Mesenchymal stem cell (in vitro differentiated cells and primary cell): ENCODE results near the gene PDE2A.

Experiments used
- DNase-seq: peaks from one replicate; pipeline ENCODE4 v3.0.0-alpha.2; 2013
- H2AFZ ChIP-seq: one replicate; pipeline ENCODE4 v1.6.1; 2013; ENCODE audit warnings: low read depth, mild to moderate bottlenecking, control low read depth, inconsistent platforms, low read length, moderate library complexity
- H2AK5ac ChIP-seq: 2 replicates; pipeline ENCODE4 v1.6.1; 2013; ENCODE audit warnings: low read length, moderate library complexity, mild to moderate bottlenecking, inconsistent platforms; ENCODE audit not compliant: severe bottlenecking
- H2BK120ac ChIP-seq: one replicate; pipeline ENCODE4 v1.6.1; 2013; ENCODE audit warnings: low read depth, mild to moderate bottlenecking, inconsistent platforms, low read length, moderate library complexity
- H2BK12ac ChIP-seq, 2 experiments: one replicate each; pipeline ENCODE4 v1.6.1; 2013; ENCODE audit warnings: inconsistent platforms in 2 of 2, low read length in 2 of 2, mild to moderate bottlenecking in 2 of 2, moderate library complexity in 2 of 2, control low read depth in 1 of 2
- H2BK15ac ChIP-seq: one replicate; pipeline ENCODE4 v1.6.1; 2013; ENCODE audit warnings: mild to moderate bottlenecking, low read depth, inconsistent platforms; ENCODE audit not compliant: poor library complexity, severe bottlenecking
- H2BK5ac ChIP-seq: 2 replicates; pipeline ENCODE4 v1.6.1; 2013; ENCODE audit warnings: low read depth, mild to moderate bottlenecking, low read length, control low read depth, inconsistent platforms; ENCODE audit not compliant: poor library complexity, severe bottlenecking
- H3K14ac ChIP-seq, 2 experiments: one replicate each; pipeline ENCODE4 v1.6.1; 2013; ENCODE audit warnings: inconsistent platforms in 2 of 2, low read length in 2 of 2, control low read depth in 1 of 2, mild to moderate bottlenecking in 1 of 2, moderate library complexity in 1 of 2
- H3K18ac ChIP-seq, 2 experiments: one replicate each; pipeline ENCODE4 v1.6.1; 2013; ENCODE audit warnings: inconsistent platforms in 2 of 2, low read length in 2 of 2, control low read depth in 1 of 2, low read depth in 1 of 2, mild to moderate bottlenecking in 1 of 2
- H3K23ac ChIP-seq, 2 experiments: one replicate each; pipeline ENCODE4 v1.6.1; 2013; ENCODE audit warnings: inconsistent platforms in 2 of 2, low read length in 2 of 2, mild to moderate bottlenecking in 2 of 2, moderate library complexity in 2 of 2, control low read depth in 1 of 2
- H3K27ac ChIP-seq: 2 replicates; pipeline ENCODE4 v1.5.1; 2013; ENCODE audit warnings: mild to moderate bottlenecking, moderate library complexity, low read length, control low read depth, inconsistent platforms; ENCODE audit not compliant: poor library complexity, severe bottlenecking
- H3K27me3 ChIP-seq, 2 experiments: 2 replicates each; pipeline versions ENCODE4 v1.6.1 to v1.7.0; 2013; ENCODE audit warnings: low read length in 2 of 2, mild to moderate bottlenecking in 2 of 2, moderate library complexity in 2 of 2, control low read depth in 1 of 2, inconsistent platforms in 1 of 2; ENCODE audit not compliant: control insufficient read depth in 1 of 2, insufficient read depth in 1 of 2
- H3K36me3 ChIP-seq, 2 experiments: 2 replicates each; pipeline versions ENCODE4 v1.6.1 to v1.7.0; 2013; ENCODE audit warnings: low read length in 2 of 2, control low read depth in 1 of 2, inconsistent platforms in 1 of 2, low read depth in 1 of 2, mild to moderate bottlenecking in 1 of 2; ENCODE audit not compliant: insufficient read depth in 2 of 2, control insufficient read depth in 1 of 2
- H3K4ac ChIP-seq, 2 experiments: one replicate each; pipeline ENCODE4 v1.6.1; 2013; ENCODE audit warnings: inconsistent platforms in 2 of 2, low read length in 2 of 2, mild to moderate bottlenecking in 2 of 2, moderate library complexity in 2 of 2, control low read depth in 1 of 2, low read depth in 1 of 2
- H3K4me1 ChIP-seq: 2 replicates; pipeline ENCODE4 v1.6.1; 2013; ENCODE audit warnings: low read depth, low read length, control low read depth; ENCODE audit not compliant: control insufficient read depth, insufficient read depth
- H3K4me2 ChIP-seq: 2 replicates; pipeline ENCODE4 v1.6.1; 2013; ENCODE audit warnings: low read length, mild to moderate bottlenecking, inconsistent platforms; ENCODE audit not compliant: poor library complexity, severe bottlenecking
- H3K4me3 ChIP-seq, 2 experiments: 2 replicates each; pipeline versions ENCODE4 v1.5.1 to v1.7.0; 2013; ENCODE audit warnings: low read length in 2 of 2, mild to moderate bottlenecking in 2 of 2, control low read depth in 1 of 2, low read depth in 1 of 2; ENCODE audit not compliant: insufficient read depth in 1 of 2
- H3K79me1 ChIP-seq: replicated peaks from 2 replicates; pipeline ENCODE4 v1.6.1; 2013; ENCODE audit warnings: mild to moderate bottlenecking, control low read depth, low read length, inconsistent platforms; ENCODE audit not compliant: poor library complexity, severe bottlenecking
- H3K9ac ChIP-seq: 2 replicates; pipeline ENCODE4 v1.7.0; 2013; ENCODE audit warnings: mild to moderate bottlenecking, low read length, moderate library complexity
- H3K9me3 ChIP-seq: 2 replicates; pipeline ENCODE4 v1.7.0; 2013; ENCODE audit warnings: mild to moderate bottlenecking, low read length; ENCODE audit not compliant: control insufficient read depth
- H4K8ac ChIP-seq: one replicate; pipeline ENCODE4 v1.6.1; 2013; ENCODE audit warnings: inconsistent platforms, mild to moderate bottlenecking, low read length, moderate library complexity
- H4K91ac ChIP-seq: one replicate; pipeline ENCODE4 v1.6.1; 2013; ENCODE audit warnings: mild to moderate bottlenecking, low read length, inconsistent platforms
- WGBS: methylation state at CpG from one replicate; pipeline ENCODE4 v1.1.7; 2013; ENCODE audit warnings: mixed read lengths; 5-methylcytosine and 5-hydroxymethylcytosine counted together

The PDE2A gene

DNA sequence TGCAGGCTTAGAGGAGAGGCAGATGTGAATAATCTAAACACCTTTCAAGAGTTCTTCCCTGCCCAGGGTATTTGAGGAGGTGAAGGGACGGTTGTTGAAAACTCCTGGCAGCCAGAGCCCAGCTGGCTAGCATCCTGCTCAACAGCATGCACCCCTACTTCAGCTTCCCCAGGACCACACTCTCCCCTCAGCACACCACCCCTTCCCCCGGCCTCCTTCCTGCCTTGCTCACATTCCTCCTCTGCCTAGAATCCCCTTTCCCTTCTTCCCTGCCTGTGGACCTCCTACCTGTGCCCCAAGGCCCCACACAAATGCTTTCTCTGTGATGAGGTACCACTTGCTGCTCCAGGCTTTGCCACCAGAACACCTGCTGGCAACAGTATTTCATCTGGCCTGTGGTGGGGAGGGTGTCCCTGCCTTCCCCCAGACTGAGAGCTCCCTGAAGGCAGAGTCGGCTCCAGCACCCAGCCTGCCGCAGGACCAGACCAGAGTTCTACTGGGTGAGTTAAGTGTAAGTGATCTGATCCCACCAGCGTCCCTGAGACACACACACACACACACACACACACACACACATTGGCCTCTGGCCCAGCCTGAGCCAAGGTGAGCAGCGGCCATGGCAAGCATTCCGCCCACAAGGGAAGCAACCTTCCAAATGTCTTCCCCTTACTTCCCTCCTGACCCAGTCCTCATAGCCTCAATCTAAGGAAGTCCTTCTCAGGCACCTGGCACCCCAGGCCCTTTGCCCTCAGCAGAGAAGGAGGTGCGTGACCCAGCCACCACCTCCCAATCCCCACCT lies 79.5 kb downstream of the PDE2A start:
- no peak overlapping the region for H4K8ac ChIP-seq
- WGBS = 63% methylated on average over 6 of the region's 8 CpGs
- H3K9me3 ChIP-seq = no peaks in the 10 kb centered on the region
- no peak overlapping the region for H3K4me2 ChIP-seq
- H3K27ac ChIP-seq = no peak overlapping the region
- H2BK120ac ChIP-seq = no peak overlapping the region
- no peak overlapping the region for H3K14ac ChIP-seq
- peaks cover 90 to 96% of the 10 kb centered on the region in 2 experiments for H3K27me3 ChIP-seq
- H3K18ac ChIP-seq = no peak overlapping the region
- H3K23ac ChIP-seq = no peak overlapping the region
- no peak overlapping the region for H2AFZ ChIP-seq
- no peaks in the 10 kb centered on the region for H3K36me3 ChIP-seq
- H4K91ac ChIP-seq = no peak overlapping the region
- H3K9ac ChIP-seq = no peak overlapping the region
- H2BK5ac ChIP-seq = no peak overlapping the region
- no peak overlapping the region for H2AK5ac ChIP-seq
- no peak overlapping the region for H3K4ac ChIP-seq
- no peak overlapping the region for H3K4me3 ChIP-seq
- H3K79me1 ChIP-seq = no peaks in the 10 kb centered on the region
- no peak overlapping the region for H2BK12ac ChIP-seq
- H2BK15ac ChIP-seq = no peak overlapping the region
- DNase-seq = no peak
- peaks cover 12% of the 10 kb centered on the region for H3K4me1 ChIP-seq

DNA sequence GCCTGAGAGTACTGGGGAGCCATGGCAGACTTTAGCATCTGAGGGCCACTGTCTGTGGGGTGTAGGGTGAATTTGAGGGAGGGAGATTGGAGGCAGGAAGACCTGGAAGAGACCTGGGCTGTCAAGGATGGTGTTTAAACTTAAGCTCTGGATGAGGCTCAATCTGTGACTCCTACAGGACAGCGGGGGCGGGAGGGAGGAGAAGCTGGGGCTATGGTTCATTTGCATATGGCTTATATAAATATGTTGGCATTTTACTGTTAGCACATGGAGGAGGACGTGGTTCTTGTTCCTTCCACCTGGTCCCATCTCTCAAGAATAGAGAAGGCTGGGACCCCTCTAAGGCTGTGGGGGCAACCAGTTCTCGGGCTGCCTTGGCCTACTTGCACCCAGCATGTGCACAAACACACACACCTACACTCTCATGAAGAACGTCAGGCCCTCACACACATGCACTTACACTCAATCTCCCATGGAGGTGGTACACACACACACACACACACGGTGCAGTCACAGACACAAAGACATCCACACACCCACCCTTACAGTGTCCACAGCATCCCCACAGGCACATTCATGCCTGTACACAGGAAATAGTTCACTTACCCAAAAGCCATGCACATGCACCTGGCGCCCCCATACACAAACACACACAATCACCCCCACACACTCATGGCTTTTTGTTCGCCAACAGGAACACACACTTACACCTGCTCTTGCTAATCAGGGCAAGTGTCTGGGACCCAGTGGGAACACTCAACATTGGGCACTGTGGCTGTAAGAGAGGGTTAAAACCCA lies 81.3 kb downstream of the PDE2A start:
- H3K18ac ChIP-seq = no peak overlapping the region
- no peaks in the 10 kb centered on the region for H3K36me3 ChIP-seq
- no peak overlapping the region for H2AK5ac ChIP-seq
- H3K4ac ChIP-seq = no peak overlapping the region
- no peak overlapping the region for H3K4me2 ChIP-seq
- no peak for DNase-seq
- H3K4me1 ChIP-seq = peaks cover 12% of the 10 kb centered on the region
- peak overlapping the region in 1 of 2 experiments; percentile 61 for H3K14ac ChIP-seq
- no peak overlapping the region for H4K91ac ChIP-seq
- no peak overlapping the region for H4K8ac ChIP-seq
- peaks cover 93 to 98% of the 10 kb centered on the region in 2 experiments for H3K27me3 ChIP-seq
- no peak overlapping the region for H3K4me3 ChIP-seq
- no peak overlapping the region for H3K23ac ChIP-seq
- no peak overlapping the region for H2BK12ac ChIP-seq
- H3K9me3 ChIP-seq = no peaks in the 10 kb centered on the region
- no peak overlapping the region for H3K9ac ChIP-seq
- 80% methylated on average over 8 of the region's 8 CpGs for WGBS
- H2BK5ac ChIP-seq = no peak overlapping the region
- H2BK120ac ChIP-seq = no peak overlapping the region
- H3K79me1 ChIP-seq = no peaks in the 10 kb centered on the region
- H3K27ac ChIP-seq = no peak overlapping the region
- no peak overlapping the region for H2BK15ac ChIP-seq
- no peak overlapping the region for H2AFZ ChIP-seq

DNA sequence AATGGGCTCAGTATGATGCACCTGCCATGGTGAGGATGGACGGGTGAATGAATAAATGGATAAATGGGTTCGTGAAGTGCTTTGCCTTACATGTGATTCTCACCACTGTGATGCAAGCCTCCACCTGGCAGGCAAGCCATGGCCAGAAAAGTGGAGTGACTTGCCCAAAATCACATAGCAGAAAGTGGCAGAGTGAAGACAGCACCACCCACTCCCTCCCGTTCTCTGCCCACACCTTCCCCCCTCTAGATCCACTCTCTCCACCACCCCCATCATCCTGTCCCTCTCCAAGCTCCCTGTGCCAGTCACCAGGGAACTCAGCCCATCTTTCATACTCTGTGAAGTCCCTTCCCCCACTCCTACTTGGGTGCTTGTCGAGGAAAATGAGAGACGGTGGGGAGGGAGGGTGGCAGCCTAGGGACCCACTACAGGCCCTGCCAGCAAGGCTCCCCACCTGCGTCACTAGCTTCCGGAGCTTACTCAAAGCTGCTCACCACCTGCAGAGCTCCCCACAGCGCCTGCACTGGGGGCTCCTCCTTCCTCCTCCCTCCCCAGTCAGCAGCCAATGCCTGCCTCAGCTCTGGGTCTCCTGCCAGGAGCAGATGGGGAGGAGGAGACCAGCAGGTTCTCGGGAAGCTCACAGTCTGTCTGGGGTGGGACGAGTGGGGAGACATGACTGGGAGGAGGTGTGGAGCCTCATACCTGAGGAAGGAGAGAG lies 82.3 kb downstream of the PDE2A start:
- WGBS = 48% methylated on average over 7 of the region's 10 CpGs
- no peak overlapping the region for H2BK12ac ChIP-seq
- H2AK5ac ChIP-seq = no peak overlapping the region
- H3K4ac ChIP-seq = no peak overlapping the region
- H3K36me3 ChIP-seq = no peaks in the 10 kb centered on the region
- H2BK120ac ChIP-seq = no peak overlapping the region
- no peaks in the 10 kb centered on the region for H3K79me1 ChIP-seq
- no peak overlapping the region for H3K4me2 ChIP-seq
- no peak overlapping the region for H3K4me3 ChIP-seq
- H4K8ac ChIP-seq = no peak overlapping the region
- H3K27me3 ChIP-seq = peaks cover 93 to 98% of the 10 kb centered on the region in 2 experiments
- no peak overlapping the region for H2BK15ac ChIP-seq
- no peak overlapping the region for H3K27ac ChIP-seq
- no peak overlapping the region for H3K14ac ChIP-seq
- no peak overlapping the region for H2AFZ ChIP-seq
- no peak overlapping the region for H3K9ac ChIP-seq
- no peak overlapping the region for H4K91ac ChIP-seq
- H2BK5ac ChIP-seq = no peak overlapping the region
- no peak for DNase-seq
- peaks cover 12% of the 10 kb centered on the region for H3K4me1 ChIP-seq
- no peak overlapping the region for H3K23ac ChIP-seq
- H3K9me3 ChIP-seq = no peaks in the 10 kb centered on the region
- H3K18ac ChIP-seq = no peak overlapping the region

DNA sequence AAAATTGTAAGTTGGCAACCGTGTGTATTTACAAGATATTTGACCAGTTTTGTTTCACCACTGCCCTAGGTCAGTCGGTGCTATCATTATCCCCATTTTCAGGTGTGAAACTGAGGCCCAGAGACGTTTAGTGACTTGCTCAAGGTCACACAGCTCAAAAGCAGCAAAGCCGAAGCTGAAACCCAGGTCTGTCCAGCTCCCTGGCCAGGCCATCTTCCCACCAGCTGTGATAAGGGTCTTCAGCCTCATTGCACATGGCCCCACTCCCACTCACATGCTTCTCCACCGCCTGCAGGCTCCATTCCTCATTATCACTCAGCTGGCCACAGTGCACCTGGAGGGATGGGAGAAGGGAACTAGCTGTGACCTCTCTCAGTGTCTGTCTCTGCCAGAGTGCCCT lies 83.2 kb downstream of the PDE2A start:
- Histone ChIP-seq H2AFZ (no peak overlapping the region), H3K27me3 (peaks cover 98 to 100% of the 10 kb centered on the region in 2 experiments), H3K27ac (no peak overlapping the region), H2BK5ac (no peak overlapping the region), H2AK5ac (no peak overlapping the region), H3K4me3 (no peak overlapping the region), H3K4ac (no peak overlapping the region), H3K14ac (no peak overlapping the region), H4K8ac (no peak overlapping the region), H2BK120ac (no peak overlapping the region), H2BK15ac (no peak overlapping the region), H3K4me2 (no peak overlapping the region), H3K79me1 (no peaks in the 10 kb centered on the region), H3K9me3 (no peaks in the 10 kb centered on the region), H3K18ac (no peak overlapping the region), H3K9ac (no peak overlapping the region), H2BK12ac (no peak overlapping the region), H3K36me3 (no peaks in the 10 kb centered on the region), H3K4me1 (peaks cover 12% of the 10 kb centered on the region), H3K23ac (no peak overlapping the region), H4K91ac (no peak overlapping the region)
- DNase-seq = no peak
- WGBS = 63% methylated on average over 5 of the region's 5 CpGs
